Measurements from ENCODE around the gene ATF7IP2. TPM values are rescaled to one million over a fixed set of nuclear protein-coding genes. Genes with fewer than 3 reads are reported as not detected.

The ATF7IP2 gene
- total RNA-seq, 2 experiments from 2014 or later = 28.4 to 34.5 TPM

DNA sequence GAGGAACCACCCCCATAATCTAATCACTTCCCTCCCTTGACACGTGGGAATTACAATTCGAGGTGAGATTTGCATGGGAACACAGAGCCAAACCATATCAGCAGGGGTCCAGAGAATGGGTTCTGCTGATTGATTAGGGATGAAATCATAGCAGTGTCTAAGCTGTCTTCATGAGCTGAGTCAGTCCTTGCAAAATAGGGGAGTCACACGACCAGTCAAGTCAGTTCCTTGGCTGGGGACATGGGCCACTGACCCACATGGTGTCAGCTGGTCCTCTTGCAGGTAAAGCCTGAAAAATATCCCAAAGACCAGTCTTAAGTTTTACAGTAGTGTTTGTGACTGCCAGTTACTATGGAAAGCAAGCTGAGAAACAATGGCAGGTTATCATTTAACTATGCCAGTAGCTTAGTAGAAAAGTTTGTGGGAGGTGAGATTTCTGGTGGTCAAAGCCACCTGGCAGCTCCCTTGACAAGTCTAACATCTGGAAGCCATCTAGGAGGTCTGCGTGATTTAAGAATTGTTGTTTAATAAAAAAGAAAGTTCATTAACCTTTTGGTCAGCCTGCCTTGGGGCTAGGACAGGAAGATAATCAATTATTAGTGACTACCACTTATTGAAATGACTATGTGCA lies 15.7 kb upstream of the ATF7IP2 start:
- BruUV-seq (replicated peaks) = no TSS peak

DNA sequence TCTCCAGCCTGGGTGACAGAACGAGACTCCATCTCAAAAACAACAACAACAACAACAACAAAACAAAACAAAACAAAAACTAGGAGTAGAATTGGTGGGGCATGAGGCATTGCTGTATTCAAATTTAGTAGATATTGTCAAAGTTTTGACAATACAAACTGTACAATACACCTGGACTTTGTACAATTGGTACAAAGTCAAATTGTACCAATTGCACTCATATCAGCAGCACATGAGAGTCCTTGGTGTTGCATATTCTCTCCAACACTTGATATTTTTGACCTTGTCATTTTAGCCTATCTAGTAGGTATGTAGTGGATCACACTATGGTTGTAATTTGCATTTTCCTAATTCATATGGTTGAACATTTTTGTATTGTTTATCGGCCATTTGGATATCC lies 14.3 kb upstream of the ATF7IP2 start:
- Histone ChIP-seq H3K79me2 (ENCODE audit: insufficient read depth, low read depth, low read length) (no peaks in the 10 kb centered on the region), H3K9me2 (ENCODE audit: insufficient read depth, low read length) (no peaks in the 10 kb centered on the region), H3K4me3 (ENCODE audit: low read depth, low read length, poor library complexity, severe bottlenecking) (no peak overlapping the region), H3K4me2 (ENCODE audit: low read length) (no peak overlapping the region), H3K9me3 (ENCODE audit: low read length) (no peaks in the 10 kb centered on the region), H2AFZ (ENCODE audit: low read length) (no peak overlapping the region), H3K27ac (ENCODE audit: low read depth, low read length, poor library complexity, severe bottlenecking) (no peak overlapping the region), H4K20me1 (ENCODE audit: insufficient read depth, low read length) (no peaks in the 10 kb centered on the region), H3K36me3 (ENCODE audit: insufficient read depth, low read length) (no peaks in the 10 kb centered on the region), H3K4me1 (ENCODE audit: insufficient read depth, low read length, poor library complexity, severe bottlenecking) (no peaks in the 10 kb centered on the region)
- BruUV-seq (replicated peaks) = no TSS peak
- intact Hi-C loops (cut with micrococcal nuclease; ENCODE audit: unreplicated experiment) = no loop called here
- POLR2A ChIA-PET = no interaction called here
- TF ChIP-seq, protein P1, sequence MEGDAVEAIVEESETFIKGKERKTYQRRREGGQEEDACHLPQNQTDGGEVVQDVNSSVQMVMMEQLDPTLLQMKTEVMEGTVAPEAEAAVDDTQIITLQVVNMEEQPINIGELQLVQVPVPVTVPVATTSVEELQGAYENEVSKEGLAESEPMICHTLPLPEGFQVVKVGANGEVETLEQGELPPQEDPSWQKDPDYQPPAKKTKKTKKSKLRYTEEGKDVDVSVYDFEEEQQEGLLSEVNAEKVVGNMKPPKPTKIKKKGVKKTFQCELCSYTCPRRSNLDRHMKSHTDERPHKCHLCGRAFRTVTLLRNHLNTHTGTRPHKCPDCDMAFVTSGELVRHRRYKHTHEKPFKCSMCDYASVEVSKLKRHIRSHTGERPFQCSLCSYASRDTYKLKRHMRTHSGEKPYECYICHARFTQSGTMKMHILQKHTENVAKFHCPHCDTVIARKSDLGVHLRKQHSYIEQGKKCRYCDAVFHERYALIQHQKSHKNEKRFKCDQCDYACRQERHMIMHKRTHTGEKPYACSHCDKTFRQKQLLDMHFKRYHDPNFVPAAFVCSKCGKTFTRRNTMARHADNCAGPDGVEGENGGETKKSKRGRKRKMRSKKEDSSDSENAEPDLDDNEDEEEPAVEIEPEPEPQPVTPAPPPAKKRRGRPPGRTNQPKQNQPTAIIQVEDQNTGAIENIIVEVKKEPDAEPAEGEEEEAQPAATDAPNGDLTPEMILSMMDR (conservative IDR thresholded peaks at IDR 0.05; ENCODE audit: low read length) = no peak
- TF ChIP-seq EZH2phosphoT487 (IDR thresholded peaks at IDR 0.05; ENCODE audit: borderline replicate concordance, low read depth, low read length) = no peak
- no peak for DNase-seq (ENCODE audit: low spot score)
- CTCF ChIA-PET (ENCODE audit: unreplicated experiment) = no interaction called here

More for the DNA sequence above, 15.7 kb upstream of the ATF7IP2 start:
- ChIA-PET CTCF (ENCODE audit: unreplicated experiment) (interaction anchor here (0.6 kb wide), 1 partner anchor 668 kb away, joined by 3 read pairs; no protein-coding TSS in a partner anchor), POLR2A (interaction anchor here (0.6 kb wide), 1 partner anchor 8 kb away, joined by 3 read pairs; no protein-coding TSS in a partner anchor)
- TF ChIP-seq, protein P1 (conservative IDR thresholded peaks at IDR 0.05; ENCODE audit: low read length) = no peak
- TF ChIP-seq EZH2phosphoT487 (IDR thresholded peaks at IDR 0.05; ENCODE audit: borderline replicate concordance, low read depth, low read length) = no peak
- Histone ChIP-seq H3K4me3 (ENCODE audit: low read depth, low read length, poor library complexity, severe bottlenecking) (no peak overlapping the region), H4K20me1 (ENCODE audit: insufficient read depth, low read length) (no peaks in the 10 kb centered on the region), H3K79me2 (ENCODE audit: insufficient read depth, low read depth, low read length) (no peaks in the 10 kb centered on the region), H3K9me2 (ENCODE audit: insufficient read depth, low read length) (no peaks in the 10 kb centered on the region), H3K36me3 (ENCODE audit: insufficient read depth, low read length) (no peaks in the 10 kb centered on the region), H2AFZ (ENCODE audit: low read length) (no peak overlapping the region), H3K4me1 (ENCODE audit: insufficient read depth, low read length, poor library complexity, severe bottlenecking) (no peaks in the 10 kb centered on the region), H3K27ac (ENCODE audit: low read depth, low read length, poor library complexity, severe bottlenecking) (no peak overlapping the region), H3K9me3 (ENCODE audit: low read length) (no peaks in the 10 kb centered on the region), H3K4me2 (ENCODE audit: low read length) (no peak overlapping the region)
- intact Hi-C loops (cut with micrococcal nuclease; ENCODE audit: unreplicated experiment) = no loop called here
- DNase-seq (ENCODE audit: low spot score) = no peak

DNA sequence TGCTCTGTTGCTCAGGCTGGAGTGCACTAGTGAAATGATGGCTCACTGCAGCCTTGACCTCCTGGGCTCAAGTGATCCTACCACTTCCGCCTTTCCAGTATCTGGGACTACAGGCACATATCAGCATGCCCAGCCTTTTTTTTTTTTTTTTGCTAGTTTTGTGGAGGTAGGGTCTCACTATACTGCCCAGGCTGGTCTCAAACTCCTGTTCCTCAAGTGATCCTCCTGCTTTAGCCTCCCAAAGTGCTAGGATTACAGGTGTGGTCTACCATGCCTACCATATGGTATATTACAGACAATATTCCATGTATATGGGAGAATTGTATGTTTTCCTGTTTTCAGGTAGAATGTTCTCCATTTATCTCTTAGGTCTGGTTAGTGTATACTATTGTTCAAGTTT lies 12.3 kb upstream of the ATF7IP2 start:
- no peaks in the 10 kb centered on the region for H3K9me3 ChIP-seq (ENCODE audit: low read length)
- no peak overlapping the region for H2AFZ ChIP-seq (ENCODE audit: low read length)
- intact Hi-C loops (cut with micrococcal nuclease; ENCODE audit: unreplicated experiment) = no loop called here
- no peak overlapping the region for H3K27ac ChIP-seq (ENCODE audit: low read depth, low read length, poor library complexity, severe bottlenecking)
- H3K79me2 ChIP-seq (ENCODE audit: insufficient read depth, low read depth, low read length) = no peaks in the 10 kb centered on the region
- CTCF ChIA-PET (ENCODE audit: unreplicated experiment) = no interaction called here
- no peaks in the 10 kb centered on the region for H3K9me2 ChIP-seq (ENCODE audit: insufficient read depth, low read length)
- no TSS peak for BruUV-seq (replicated peaks)
- no peaks in the 10 kb centered on the region for H3K36me3 ChIP-seq (ENCODE audit: insufficient read depth, low read length)
- POLR2A ChIA-PET = no interaction called here
- H4K20me1 ChIP-seq (ENCODE audit: insufficient read depth, low read length) = no peaks in the 10 kb centered on the region
- no peak overlapping the region for H3K4me3 ChIP-seq (ENCODE audit: low read depth, low read length, poor library complexity, severe bottlenecking)
- TF ChIP-seq, protein P1 (conservative IDR thresholded peaks at IDR 0.05; ENCODE audit: low read length) = no peak
- TF ChIP-seq EZH2phosphoT487 (IDR thresholded peaks at IDR 0.05; ENCODE audit: borderline replicate concordance, low read depth, low read length) = no peak
- DNase-seq (ENCODE audit: low spot score) = no peak
- no peak overlapping the region for H3K4me2 ChIP-seq (ENCODE audit: low read length)
- no peaks in the 10 kb centered on the region for H3K4me1 ChIP-seq (ENCODE audit: insufficient read depth, low read length, poor library complexity, severe bottlenecking)
